Measurements from ENCODE around the gene ESD.
"Not testable (repeated sequence)": the region's sequence is repeated elsewhere in the genome, so short reads cannot be mapped to it uniquely, and the experiment has no call there.

Gene ESD

DNA sequence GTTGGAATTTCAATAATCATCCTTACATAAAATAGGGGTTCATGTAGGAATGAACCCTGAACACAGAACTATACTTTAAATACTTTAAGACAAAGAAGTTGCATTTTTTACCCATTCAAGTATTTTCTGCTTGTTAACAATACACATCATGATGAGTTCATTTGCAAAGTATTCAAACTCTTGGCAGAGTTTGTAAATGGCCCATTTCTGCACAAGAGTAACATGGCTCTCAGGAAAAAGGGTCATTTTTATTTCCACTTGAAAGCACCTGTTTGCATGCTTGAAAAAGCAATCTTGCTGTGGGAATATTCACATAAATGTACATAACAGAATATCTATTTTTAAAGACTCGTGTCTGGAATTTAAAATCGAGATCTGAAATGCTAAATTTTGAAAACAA lies 18.1 kb downstream of the ESD start:
- TF ChIP-seq, protein P1, sequence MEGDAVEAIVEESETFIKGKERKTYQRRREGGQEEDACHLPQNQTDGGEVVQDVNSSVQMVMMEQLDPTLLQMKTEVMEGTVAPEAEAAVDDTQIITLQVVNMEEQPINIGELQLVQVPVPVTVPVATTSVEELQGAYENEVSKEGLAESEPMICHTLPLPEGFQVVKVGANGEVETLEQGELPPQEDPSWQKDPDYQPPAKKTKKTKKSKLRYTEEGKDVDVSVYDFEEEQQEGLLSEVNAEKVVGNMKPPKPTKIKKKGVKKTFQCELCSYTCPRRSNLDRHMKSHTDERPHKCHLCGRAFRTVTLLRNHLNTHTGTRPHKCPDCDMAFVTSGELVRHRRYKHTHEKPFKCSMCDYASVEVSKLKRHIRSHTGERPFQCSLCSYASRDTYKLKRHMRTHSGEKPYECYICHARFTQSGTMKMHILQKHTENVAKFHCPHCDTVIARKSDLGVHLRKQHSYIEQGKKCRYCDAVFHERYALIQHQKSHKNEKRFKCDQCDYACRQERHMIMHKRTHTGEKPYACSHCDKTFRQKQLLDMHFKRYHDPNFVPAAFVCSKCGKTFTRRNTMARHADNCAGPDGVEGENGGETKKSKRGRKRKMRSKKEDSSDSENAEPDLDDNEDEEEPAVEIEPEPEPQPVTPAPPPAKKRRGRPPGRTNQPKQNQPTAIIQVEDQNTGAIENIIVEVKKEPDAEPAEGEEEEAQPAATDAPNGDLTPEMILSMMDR (conservative IDR thresholded peaks at IDR 0.05; ENCODE audit: control insufficient read depth, insufficient read depth, low read depth, low read length), result no peak
- DNase-seq (ENCODE audit: low read depth), result peak; percentile 41

DNA sequence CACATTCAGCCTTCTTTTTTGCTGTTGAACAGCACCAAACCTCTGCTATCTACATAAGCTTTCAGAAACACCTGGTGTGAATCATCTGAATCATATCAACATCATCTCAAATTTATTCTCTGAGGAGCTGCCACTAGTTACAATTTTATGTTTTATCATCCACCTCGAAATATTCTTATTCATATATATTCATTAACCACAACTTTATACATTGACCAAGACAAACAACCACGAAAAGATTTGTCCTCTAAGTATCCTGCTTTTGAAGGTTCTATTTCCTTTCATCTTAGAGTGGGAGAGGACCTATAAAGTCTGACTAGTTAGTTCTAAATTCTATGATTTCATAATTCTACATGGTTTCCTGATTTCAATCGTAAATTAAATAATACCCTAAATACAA lies 18.9 kb downstream of the ESD start:
- H3K4me3 ChIP-seq (ENCODE audit: control insufficient read depth, low read depth, low read length), result no peak overlapping the region
- TF ChIP-seq, protein P1 (conservative IDR thresholded peaks at IDR 0.05; ENCODE audit: control insufficient read depth, insufficient read depth, low read depth, low read length), result no peak
- DNase-seq (ENCODE audit: low read depth), result peak; percentile 19

More for the DNA sequence above, 18.1 kb downstream of the ESD start:
- no peak overlapping the region for H3K4me3 ChIP-seq (ENCODE audit: control insufficient read depth, low read depth, low read length)

- no peak overlapping the region for H3K4me3 ChIP-seq (ENCODE audit: control insufficient read depth, low read depth, low read length)
- TF ChIP-seq, protein P1 (conservative IDR thresholded peaks at IDR 0.05; ENCODE audit: control insufficient read depth, insufficient read depth, low read depth, low read length), result no peak
- DNase-seq (ENCODE audit: low read depth), result no peak
These were observed 21.4 kb downstream of the ESD start for GRCh38 chr13:46775385-46776107.

DNA sequence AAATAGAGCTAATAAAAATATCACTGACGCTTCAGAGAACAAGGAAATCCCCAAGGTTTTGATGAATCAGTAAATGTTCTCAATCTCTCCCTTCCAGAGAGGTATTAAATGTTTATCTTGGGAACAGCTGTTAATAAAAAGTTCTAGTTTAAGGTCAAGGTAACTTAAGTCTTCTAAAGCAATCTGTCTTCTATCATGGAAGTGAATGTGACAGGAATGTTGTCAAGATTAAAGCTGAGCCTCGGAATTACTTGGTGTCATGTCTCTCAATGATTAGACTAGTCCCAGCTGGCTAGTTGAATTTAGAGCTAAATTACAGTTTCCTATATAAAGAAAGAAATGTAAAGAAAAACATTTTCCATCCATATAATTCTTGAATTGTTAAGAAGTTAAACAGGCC lies 23.4 kb downstream of the ESD start:
- no peak for DNase-seq (ENCODE audit: low read depth)
- TF ChIP-seq, protein P1 (conservative IDR thresholded peaks at IDR 0.05; ENCODE audit: control insufficient read depth, insufficient read depth, low read depth, low read length), result no peak
- no peak overlapping the region for H3K4me3 ChIP-seq (ENCODE audit: control insufficient read depth, low read depth, low read length)

GRCh38 chr13:46771693-46772092 lies 25.3 kb downstream of the ESD start:
- H3K4me3 ChIP-seq (ENCODE audit: control insufficient read depth, low read depth, low read length), result no peak overlapping the region
- DNase-seq (ENCODE audit: low read depth), result no peak
- TF ChIP-seq, protein P1 (conservative IDR thresholded peaks at IDR 0.05; ENCODE audit: control insufficient read depth, insufficient read depth, low read depth, low read length), result no peak

- H3K4me3 ChIP-seq (ENCODE audit: control insufficient read depth, low read depth, low read length); DNase-seq (ENCODE audit: low read depth): not testable (repeated sequence)
These were observed 27.0 kb downstream of the ESD start for GRCh38 chr13:46769925-46770324.

GRCh38 chr13:46761866-46762265 lies 35.1 kb downstream of the ESD start:
- no peak overlapping the region for H3K4me3 ChIP-seq (ENCODE audit: control insufficient read depth, low read depth, low read length)
- TF ChIP-seq, protein P1 (conservative IDR thresholded peaks at IDR 0.05; ENCODE audit: control insufficient read depth, insufficient read depth, low read depth, low read length), result no peak
- DNase-seq (ENCODE audit: low read depth), result no peak
